HEK293 (cell line): ENCODE data around the gene HSD17B1.

Experiments
- TCF7L2 ChIP-seq: IDR thresholded peaks from 2 replicates; pipeline ENCODE4 v1.6.1; 2011; ENCODE audit warnings: low read depth, mild to moderate bottlenecking, inconsistent platforms, low read length, moderate library complexity, borderline replicate concordance
- ZNF121 ChIP-seq: fragments of 450-650 bp; formaldehyde crosslinking; IDR thresholded peaks from 2 replicates; pipeline ENCODE4 v1.5.1; 2016; ENCODE audit warnings: missing biosample characterization, missing genetic modification characterization
- ZNF24 ChIP-seq: fragments of 450-650 bp; formaldehyde crosslinking; IDR thresholded peaks from 2 replicates; pipeline ENCODE4 v1.5.1; 2016; ENCODE audit warnings: missing biosample characterization, missing genetic modification characterization
- ZNF530 ChIP-seq: fragments of 450-650 bp; formaldehyde crosslinking; IDR thresholded peaks from 2 replicates; pipeline ENCODE4 v1.5.1; 2016; ENCODE audit warnings: low read depth, missing biosample characterization, missing genetic modification characterization
- TF ChIP-seq, protein P1 (sequence below): fragments of 450-650 bp; formaldehyde crosslinking; IDR thresholded peaks from 2 replicates; pipeline ENCODE4 v1.5.1; 2016; ENCODE audit warnings: missing biosample characterization, missing genetic modification characterization, low read depth
- TF ChIP-seq, protein P2 (sequence below): fragments of 450-650 bp; formaldehyde crosslinking; IDR thresholded peaks from 2 replicates; pipeline ENCODE4 v1.5.1; 2017; ENCODE audit warnings: missing biosample characterization, missing genetic modification characterization
- TF ChIP-seq, protein P3 (sequence below): fragments of 450-650 bp; formaldehyde crosslinking; IDR thresholded peaks from 2 replicates; pipeline ENCODE4 v1.5.1; 2016; ENCODE audit warnings: missing biosample characterization, missing genetic modification characterization
- TF ChIP-seq, protein P4 (sequence below): fragments of 450-650 bp; formaldehyde crosslinking; IDR thresholded peaks from 2 replicates; pipeline ENCODE4 v1.5.1; 2016; ENCODE audit warnings: missing biosample characterization, missing genetic modification characterization

DNA sequence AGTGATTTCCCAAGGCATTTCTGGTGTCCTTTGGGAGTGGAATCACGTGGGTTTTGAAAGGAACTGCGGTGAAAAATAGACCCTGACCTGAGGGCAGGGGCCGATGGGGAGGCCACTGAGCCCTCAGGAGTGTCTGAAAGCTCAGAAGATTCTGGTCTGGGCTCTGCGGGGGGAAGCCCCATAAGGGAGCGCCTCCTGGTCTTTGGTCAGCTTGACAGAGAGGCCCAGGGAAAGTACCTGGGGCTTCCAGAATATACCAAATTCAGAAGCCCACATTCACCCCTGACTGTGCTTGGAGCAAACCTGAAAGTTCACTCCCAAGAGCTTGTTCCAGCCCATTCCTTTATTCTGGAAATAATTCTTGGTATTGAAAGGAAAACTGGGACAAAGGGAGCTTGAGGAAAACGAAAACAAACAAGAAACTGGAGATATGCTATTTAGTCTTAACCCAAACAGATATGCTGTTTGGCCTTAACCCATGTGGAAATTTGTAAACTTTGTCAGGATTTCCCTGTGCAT, 39.9 kb upstream of the HSD17B1 start:
- TF ChIP-seq, protein P1, sequence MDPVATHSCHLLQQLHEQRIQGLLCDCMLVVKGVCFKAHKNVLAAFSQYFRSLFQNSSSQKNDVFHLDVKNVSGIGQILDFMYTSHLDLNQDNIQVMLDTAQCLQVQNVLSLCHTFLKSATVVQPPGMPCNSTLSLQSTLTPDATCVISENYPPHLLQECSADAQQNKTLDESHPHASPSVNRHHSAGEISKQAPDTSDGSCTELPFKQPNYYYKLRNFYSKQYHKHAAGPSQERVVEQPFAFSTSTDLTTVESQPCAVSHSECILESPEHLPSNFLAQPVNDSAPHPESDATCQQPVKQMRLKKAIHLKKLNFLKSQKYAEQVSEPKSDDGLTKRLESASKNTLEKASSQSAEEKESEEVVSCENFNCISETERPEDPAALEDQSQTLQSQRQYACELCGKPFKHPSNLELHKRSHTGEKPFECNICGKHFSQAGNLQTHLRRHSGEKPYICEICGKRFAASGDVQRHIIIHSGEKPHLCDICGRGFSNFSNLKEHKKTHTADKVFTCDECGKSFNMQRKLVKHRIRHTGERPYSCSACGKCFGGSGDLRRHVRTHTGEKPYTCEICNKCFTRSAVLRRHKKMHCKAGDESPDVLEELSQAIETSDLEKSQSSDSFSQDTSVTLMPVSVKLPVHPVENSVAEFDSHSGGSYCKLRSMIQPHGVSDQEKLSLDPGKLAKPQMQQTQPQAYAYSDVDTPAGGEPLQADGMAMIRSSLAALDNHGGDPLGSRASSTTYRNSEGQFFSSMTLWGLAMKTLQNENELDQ (tag by site-specific recombination), result no peak
- no peak for TF ChIP-seq ZNF121
- TF ChIP-seq, protein P2, sequence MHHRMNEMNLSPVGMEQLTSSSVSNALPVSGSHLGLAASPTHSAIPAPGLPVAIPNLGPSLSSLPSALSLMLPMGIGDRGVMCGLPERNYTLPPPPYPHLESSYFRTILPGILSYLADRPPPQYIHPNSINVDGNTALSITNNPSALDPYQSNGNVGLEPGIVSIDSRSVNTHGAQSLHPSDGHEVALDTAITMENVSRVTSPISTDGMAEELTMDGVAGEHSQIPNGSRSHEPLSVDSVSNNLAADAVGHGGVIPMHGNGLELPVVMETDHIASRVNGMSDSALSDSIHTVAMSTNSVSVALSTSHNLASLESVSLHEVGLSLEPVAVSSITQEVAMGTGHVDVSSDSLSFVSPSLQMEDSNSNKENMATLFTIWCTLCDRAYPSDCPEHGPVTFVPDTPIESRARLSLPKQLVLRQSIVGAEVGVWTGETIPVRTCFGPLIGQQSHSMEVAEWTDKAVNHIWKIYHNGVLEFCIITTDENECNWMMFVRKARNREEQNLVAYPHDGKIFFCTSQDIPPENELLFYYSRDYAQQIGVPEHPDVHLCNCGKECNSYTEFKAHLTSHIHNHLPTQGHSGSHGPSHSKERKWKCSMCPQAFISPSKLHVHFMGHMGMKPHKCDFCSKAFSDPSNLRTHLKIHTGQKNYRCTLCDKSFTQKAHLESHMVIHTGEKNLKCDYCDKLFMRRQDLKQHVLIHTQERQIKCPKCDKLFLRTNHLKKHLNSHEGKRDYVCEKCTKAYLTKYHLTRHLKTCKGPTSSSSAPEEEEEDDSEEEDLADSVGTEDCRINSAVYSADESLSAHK, result no peak
- TF ChIP-seq, protein P3, sequence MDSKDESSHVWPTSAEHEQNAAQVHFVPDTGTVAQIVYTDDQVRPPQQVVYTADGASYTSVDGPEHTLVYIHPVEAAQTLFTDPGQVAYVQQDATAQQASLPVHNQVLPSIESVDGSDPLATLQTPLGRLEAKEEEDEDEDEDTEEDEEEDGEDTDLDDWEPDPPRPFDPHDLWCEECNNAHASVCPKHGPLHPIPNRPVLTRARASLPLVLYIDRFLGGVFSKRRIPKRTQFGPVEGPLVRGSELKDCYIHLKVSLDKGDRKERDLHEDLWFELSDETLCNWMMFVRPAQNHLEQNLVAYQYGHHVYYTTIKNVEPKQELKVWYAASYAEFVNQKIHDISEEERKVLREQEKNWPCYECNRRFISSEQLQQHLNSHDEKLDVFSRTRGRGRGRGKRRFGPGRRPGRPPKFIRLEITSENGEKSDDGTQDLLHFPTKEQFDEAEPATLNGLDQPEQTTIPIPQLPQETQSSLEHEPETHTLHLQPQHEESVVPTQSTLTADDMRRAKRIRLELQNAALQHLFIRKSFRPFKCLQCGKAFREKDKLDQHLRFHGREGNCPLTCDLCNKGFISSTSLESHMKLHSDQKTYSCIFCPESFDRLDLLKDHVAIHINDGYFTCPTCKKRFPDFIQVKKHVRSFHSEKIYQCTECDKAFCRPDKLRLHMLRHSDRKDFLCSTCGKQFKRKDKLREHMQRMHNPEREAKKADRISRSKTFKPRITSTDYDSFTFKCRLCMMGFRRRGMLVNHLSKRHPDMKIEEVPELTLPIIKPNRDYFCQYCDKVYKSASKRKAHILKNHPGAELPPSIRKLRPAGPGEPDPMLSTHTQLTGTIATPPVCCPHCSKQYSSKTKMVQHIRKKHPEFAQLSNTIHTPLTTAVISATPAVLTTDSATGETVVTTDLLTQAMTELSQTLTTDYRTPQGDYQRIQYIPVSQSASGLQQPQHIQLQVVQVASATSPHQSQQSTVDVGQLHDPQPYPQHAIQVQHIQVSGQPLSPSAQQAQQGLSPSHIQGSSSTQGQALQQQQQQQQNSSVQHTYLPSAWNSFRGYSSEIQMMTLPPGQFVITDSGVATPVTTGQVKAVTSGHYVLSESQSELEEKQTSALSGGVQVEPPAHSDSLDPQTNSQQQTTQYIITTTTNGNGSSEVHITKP (tag by site-specific recombination), result no peak
- TF ChIP-seq ZNF24, result no peak
- no peak for TF ChIP-seq TCF7L2
- TF ChIP-seq, protein P4, sequence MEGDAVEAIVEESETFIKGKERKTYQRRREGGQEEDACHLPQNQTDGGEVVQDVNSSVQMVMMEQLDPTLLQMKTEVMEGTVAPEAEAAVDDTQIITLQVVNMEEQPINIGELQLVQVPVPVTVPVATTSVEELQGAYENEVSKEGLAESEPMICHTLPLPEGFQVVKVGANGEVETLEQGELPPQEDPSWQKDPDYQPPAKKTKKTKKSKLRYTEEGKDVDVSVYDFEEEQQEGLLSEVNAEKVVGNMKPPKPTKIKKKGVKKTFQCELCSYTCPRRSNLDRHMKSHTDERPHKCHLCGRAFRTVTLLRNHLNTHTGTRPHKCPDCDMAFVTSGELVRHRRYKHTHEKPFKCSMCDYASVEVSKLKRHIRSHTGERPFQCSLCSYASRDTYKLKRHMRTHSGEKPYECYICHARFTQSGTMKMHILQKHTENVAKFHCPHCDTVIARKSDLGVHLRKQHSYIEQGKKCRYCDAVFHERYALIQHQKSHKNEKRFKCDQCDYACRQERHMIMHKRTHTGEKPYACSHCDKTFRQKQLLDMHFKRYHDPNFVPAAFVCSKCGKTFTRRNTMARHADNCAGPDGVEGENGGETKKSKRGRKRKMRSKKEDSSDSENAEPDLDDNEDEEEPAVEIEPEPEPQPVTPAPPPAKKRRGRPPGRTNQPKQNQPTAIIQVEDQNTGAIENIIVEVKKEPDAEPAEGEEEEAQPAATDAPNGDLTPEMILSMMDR (tag by site-specific recombination), result no peak
- TF ChIP-seq ZNF530 (tag by site-specific recombination), result no peak
